Measurements from ENCODE around the gene ABL1. TPM values are rescaled to one million over a fixed set of nuclear protein-coding genes. Genes with fewer than 3 reads are reported as not detected.

The ABL1 gene
- total RNA-seq, 4 donors from 2014 or later = 22.1 to 51.7 (median 27.1) TPM

- Histone ChIP-seq H3K4me1 (peaks cover 9 to 38% (median 17%) of the 10 kb centered on the region in 3 donors), H3K36me3 (no peaks in the 10 kb centered on the region), H3K9me3 (peaks cover 0 to 16% (median 5%) of the 10 kb centered on the region in 3 donors), H3K4me3 (no peak overlapping the region), H3K27ac (no peak overlapping the region), H3K27me3 (no peaks in the 10 kb centered on the region)
- TF ChIP-seq POLR2A (IDR thresholded peaks at IDR 0.05) = no peak
- no peak for TF ChIP-seq CTCF (IDR thresholded peaks at IDR 0.05)
- intact Hi-C loops (cut with DNase I) = no loop called here
- WGBS, 2 donors = 70 to 76% methylated on average over 5 of the region's 5 CpGs
- DNase-seq = no peak
Observed at GRCh38 chr9:130820135-130820738, 14.8 kb upstream of the ABL1 start.

- no peak overlapping the region for H3K4me3 ChIP-seq
- intact Hi-C loops (cut with DNase I) = no loop called here
- peak overlapping the region in 3 of 4 donors; percentile 50 to 82 (median 76) for H3K27ac ChIP-seq
- peaks cover 0 to 3% (median 0%) of the 10 kb centered on the region in 3 donors for H3K9me3 ChIP-seq
- peaks cover 10 to 32% (median 17%) of the 10 kb centered on the region in 3 donors for H3K4me1 ChIP-seq
- no peaks in the 10 kb centered on the region for H3K36me3 ChIP-seq
- no peaks in the 10 kb centered on the region for H3K27me3 ChIP-seq
- 80 to 100% methylated on average over 2 to 4 of the region's 6 CpGs for WGBS, 2 donors
- TF ChIP-seq CTCF (IDR thresholded peaks at IDR 0.05) (no peak), POLR2A (IDR thresholded peaks at IDR 0.05) (no peak)
- no peak for DNase-seq
Observed at GRCh38 chr9:130823435-130823834, 11.6 kb upstream of the ABL1 start.

DNA sequence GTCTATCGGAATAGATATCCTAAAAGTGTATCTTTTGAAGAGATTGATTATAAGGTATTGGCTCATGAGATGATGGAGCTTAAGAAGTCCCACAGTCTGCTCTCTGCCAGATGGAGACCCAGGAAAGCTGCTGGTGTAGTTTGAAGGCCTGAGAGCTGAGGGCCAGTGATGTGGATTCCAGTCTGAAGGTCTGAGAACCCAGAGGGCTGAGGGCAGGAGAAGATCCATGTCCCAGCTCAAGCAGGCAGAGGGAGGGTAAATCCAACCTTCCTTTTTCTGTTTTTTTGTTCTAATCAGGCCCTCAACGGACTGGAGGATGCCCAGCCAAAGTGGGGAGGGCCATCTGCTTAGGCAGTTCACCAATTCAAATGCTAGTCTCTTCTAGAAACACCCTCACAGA lies 11.0 kb upstream of the ABL1 start:
- Histone ChIP-seq H3K27ac (peak overlapping the region in 3 of 4 donors; percentile 75 to 82 (median 76)), H3K4me3 (no peak overlapping the region), H3K9me3 (peaks cover 0 to 4% (median 0%) of the 10 kb centered on the region in 3 donors), H3K27me3 (no peaks in the 10 kb centered on the region), H3K36me3 (no peaks in the 10 kb centered on the region), H3K4me1 (peaks cover 10 to 32% (median 17%) of the 10 kb centered on the region in 3 donors)
- intact Hi-C loops (cut with DNase I) = no loop called here
- no peak for DNase-seq
- WGBS, 2 donors = 40 to 54% methylated on average over 2 of the region's 2 CpGs
- TF ChIP-seq CTCF (IDR thresholded peaks at IDR 0.05) (no peak), POLR2A (IDR thresholded peaks at IDR 0.05) (no peak)

GRCh38 chr9:130824643-130825350 lies 10.3 kb upstream of the ABL1 start:
- Histone ChIP-seq H3K27ac (peak overlapping the region in 3 of 4 donors; percentile 75 to 82 (median 76)), H3K36me3 (no peaks in the 10 kb centered on the region), H3K4me1 (peaks cover 10 to 32% (median 17%) of the 10 kb centered on the region in 3 donors), H3K4me3 (peak overlapping the region in 1 of 4 donors; percentile 32), H3K9me3 (peaks cover 0 to 4% (median 0%) of the 10 kb centered on the region in 3 donors), H3K27me3 (no peaks in the 10 kb centered on the region)
- no peak for DNase-seq
- no peak for TF ChIP-seq CTCF (IDR thresholded peaks at IDR 0.05)
- TF ChIP-seq POLR2A (IDR thresholded peaks at IDR 0.05) = peak in 1 of 4 donors; percentile 10
- 30 to 34% methylated on average over 4 of the region's 4 CpGs for WGBS, 2 donors
- intact Hi-C loops (cut with DNase I) = no loop called here

- H3K36me3 ChIP-seq = no peaks in the 10 kb centered on the region
- H3K27ac ChIP-seq = peak overlapping the region in 3 of 4 donors; percentile 75 to 82 (median 76)
- intact Hi-C loops (cut with DNase I) = no loop called here
- H3K27me3 ChIP-seq = no peaks in the 10 kb centered on the region
- DNase-seq = no peak
- peaks cover 0 to 4% (median 0%) of the 10 kb centered on the region in 3 donors for H3K9me3 ChIP-seq
- peaks cover 10 to 32% (median 17%) of the 10 kb centered on the region in 3 donors for H3K4me1 ChIP-seq
- H3K4me3 ChIP-seq = no peak overlapping the region
- TF ChIP-seq POLR2A (IDR thresholded peaks at IDR 0.05) (no peak), CTCF (IDR thresholded peaks at IDR 0.05) (no peak)
Observed at GRCh38 chr9:130825351-130825651, 9.8 kb upstream of the ABL1 start.

All from esophagus squamous epithelium (tissue), 5 donors.